ENCODE data around the gene ZSCAN5B. TPM values are rescaled to one million over a fixed set of nuclear protein-coding genes. Genes with fewer than 3 reads are reported as not detected.

The ZSCAN5B gene
- total and polyA plus RNA-seq, 11 donors: 0.04 TPM; not detected in 10

GRCh38 chr19:56158170-56158757, 39.3 kb downstream of the ZSCAN5B start:
- ATAC-seq (no peak), DNase-seq (no peak)
- Histone ChIP-seq H3K4me3 (no peak overlapping the region), H3K27me3 (no peaks in the 10 kb centered on the region), H3K9me3 (no peaks in the 10 kb centered on the region), H3K4me1 (peaks cover 0 to 17% (median 5%) of the 10 kb centered on the region in 12 donors), H3K27ac (no peak overlapping the region), H3K36me3 (peaks cover 0 to 47% (median 33%) of the 10 kb centered on the region in 9 donors)
- TF ChIP-seq, protein P1, sequence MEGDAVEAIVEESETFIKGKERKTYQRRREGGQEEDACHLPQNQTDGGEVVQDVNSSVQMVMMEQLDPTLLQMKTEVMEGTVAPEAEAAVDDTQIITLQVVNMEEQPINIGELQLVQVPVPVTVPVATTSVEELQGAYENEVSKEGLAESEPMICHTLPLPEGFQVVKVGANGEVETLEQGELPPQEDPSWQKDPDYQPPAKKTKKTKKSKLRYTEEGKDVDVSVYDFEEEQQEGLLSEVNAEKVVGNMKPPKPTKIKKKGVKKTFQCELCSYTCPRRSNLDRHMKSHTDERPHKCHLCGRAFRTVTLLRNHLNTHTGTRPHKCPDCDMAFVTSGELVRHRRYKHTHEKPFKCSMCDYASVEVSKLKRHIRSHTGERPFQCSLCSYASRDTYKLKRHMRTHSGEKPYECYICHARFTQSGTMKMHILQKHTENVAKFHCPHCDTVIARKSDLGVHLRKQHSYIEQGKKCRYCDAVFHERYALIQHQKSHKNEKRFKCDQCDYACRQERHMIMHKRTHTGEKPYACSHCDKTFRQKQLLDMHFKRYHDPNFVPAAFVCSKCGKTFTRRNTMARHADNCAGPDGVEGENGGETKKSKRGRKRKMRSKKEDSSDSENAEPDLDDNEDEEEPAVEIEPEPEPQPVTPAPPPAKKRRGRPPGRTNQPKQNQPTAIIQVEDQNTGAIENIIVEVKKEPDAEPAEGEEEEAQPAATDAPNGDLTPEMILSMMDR (IDR thresholded peaks at IDR 0.05): no peak
- TF ChIP-seq POLR2A (IDR thresholded peaks at IDR 0.05): no peak
- WGBS, 4 donors: 95 to 97% (median 95%) methylated on average over 16 of the region's 16 CpGs
- intact Hi-C loops (cut with DNase I): loop anchor here in 3 of 10 donors (5.0 to 10.0 kb wide), 2 partner anchors 73 to 76 kb away; no protein-coding TSS in a partner anchor

- no peak for TF ChIP-seq POLR2A (IDR thresholded peaks at IDR 0.05)
- TF ChIP-seq, protein P1 (IDR thresholded peaks at IDR 0.05): no peak
- Histone ChIP-seq H3K36me3 (peaks cover 0 to 47% (median 33%) of the 10 kb centered on the region in 9 donors), H3K4me1 (peaks cover 0 to 20% (median 7%) of the 10 kb centered on the region in 12 donors), H3K27ac (peak overlapping the region in 11 of 12 donors; percentile 56 to 86 (median 76)), H3K27me3 (no peaks in the 10 kb centered on the region), H3K4me3 (no peak overlapping the region), H3K9me3 (no peaks in the 10 kb centered on the region)
- peak; percentile 47 to 88 (median 54) for ATAC-seq
- DNase-seq: peak in 4 of 5 donors; percentile 43 to 71 (median 50)
- 59 to 71% (median 67%) methylated on average over 9 to 11 of the region's 11 CpGs for WGBS, 4 donors
- intact Hi-C loops (cut with DNase I): loop anchor here in 4 of 10 donors (1.0 to 10.0 kb wide), 4 partner anchors 14 to 74 kb away; no protein-coding TSS in a partner anchor
Measured at GRCh38 chr19:56156768-56157167, 40.8 kb downstream of the ZSCAN5B start.

GRCh38 chr19:56155124-56155687, 42.4 kb downstream of the ZSCAN5B start:
- Histone ChIP-seq H3K27me3 (no peaks in the 10 kb centered on the region), H3K36me3 (peaks cover 0 to 36% (median 25%) of the 10 kb centered on the region in 9 donors), H3K9me3 (no peaks in the 10 kb centered on the region), H3K27ac (no peak overlapping the region), H3K4me3 (no peak overlapping the region), H3K4me1 (peaks cover 0 to 22% (median 7%) of the 10 kb centered on the region in 12 donors)
- no peak for TF ChIP-seq POLR2A (IDR thresholded peaks at IDR 0.05)
- TF ChIP-seq, protein P1 (IDR thresholded peaks at IDR 0.05): peak; percentile 20 to 65 (median 44)
- 53 to 65% (median 59%) methylated on average over 11 to 17 of the region's 17 CpGs for WGBS, 4 donors
- DNase-seq (peak in 1 of 5 donors; percentile 47), ATAC-seq (peak in 3 of 4 donors; percentile 44 to 54 (median 51))
- intact Hi-C loops (cut with DNase I): loop anchor here in 3 of 10 donors (1.0 to 10.0 kb wide), 3 partner anchors 17 to 73 kb away; no protein-coding TSS in a partner anchor

- ATAC-seq: no peak
- Histone ChIP-seq H3K4me3 (no peak overlapping the region), H3K9me3 (no peaks in the 10 kb centered on the region), H3K27ac (peak overlapping the region in 3 of 12 donors; percentile 5 to 39 (median 13)), H3K27me3 (no peaks in the 10 kb centered on the region), H3K36me3 (peaks cover 0 to 28% (median 14%) of the 10 kb centered on the region in 9 donors), H3K4me1 (peaks cover 0 to 30% (median 11%) of the 10 kb centered on the region in 12 donors)
- 44 to 62% (median 55%) methylated on average over 6 of the region's 6 CpGs for WGBS, 4 donors
- no peak for DNase-seq
- no peak for TF ChIP-seq POLR2A (IDR thresholded peaks at IDR 0.05)
- TF ChIP-seq, protein P1 (IDR thresholded peaks at IDR 0.05): no peak
- intact Hi-C loops (cut with DNase I): loop anchor here in 2 of 10 donors (10.0 kb wide), 1 partner anchor 69 kb away; no protein-coding TSS in a partner anchor
Measured at GRCh38 chr19:56153507-56153906, 44.1 kb downstream of the ZSCAN5B start.

Data from heart left ventricle (tissue), 16 donors.